Measurements from ENCODE around the gene SLC35B1.

SLC35B1 gene, protein sequence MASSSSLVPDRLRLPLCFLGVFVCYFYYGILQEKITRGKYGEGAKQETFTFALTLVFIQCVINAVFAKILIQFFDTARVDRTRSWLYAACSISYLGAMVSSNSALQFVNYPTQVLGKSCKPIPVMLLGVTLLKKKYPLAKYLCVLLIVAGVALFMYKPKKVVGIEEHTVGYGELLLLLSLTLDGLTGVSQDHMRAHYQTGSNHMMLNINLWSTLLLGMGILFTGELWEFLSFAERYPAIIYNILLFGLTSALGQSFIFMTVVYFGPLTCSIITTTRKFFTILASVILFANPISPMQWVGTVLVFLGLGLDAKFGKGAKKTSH

DNA sequence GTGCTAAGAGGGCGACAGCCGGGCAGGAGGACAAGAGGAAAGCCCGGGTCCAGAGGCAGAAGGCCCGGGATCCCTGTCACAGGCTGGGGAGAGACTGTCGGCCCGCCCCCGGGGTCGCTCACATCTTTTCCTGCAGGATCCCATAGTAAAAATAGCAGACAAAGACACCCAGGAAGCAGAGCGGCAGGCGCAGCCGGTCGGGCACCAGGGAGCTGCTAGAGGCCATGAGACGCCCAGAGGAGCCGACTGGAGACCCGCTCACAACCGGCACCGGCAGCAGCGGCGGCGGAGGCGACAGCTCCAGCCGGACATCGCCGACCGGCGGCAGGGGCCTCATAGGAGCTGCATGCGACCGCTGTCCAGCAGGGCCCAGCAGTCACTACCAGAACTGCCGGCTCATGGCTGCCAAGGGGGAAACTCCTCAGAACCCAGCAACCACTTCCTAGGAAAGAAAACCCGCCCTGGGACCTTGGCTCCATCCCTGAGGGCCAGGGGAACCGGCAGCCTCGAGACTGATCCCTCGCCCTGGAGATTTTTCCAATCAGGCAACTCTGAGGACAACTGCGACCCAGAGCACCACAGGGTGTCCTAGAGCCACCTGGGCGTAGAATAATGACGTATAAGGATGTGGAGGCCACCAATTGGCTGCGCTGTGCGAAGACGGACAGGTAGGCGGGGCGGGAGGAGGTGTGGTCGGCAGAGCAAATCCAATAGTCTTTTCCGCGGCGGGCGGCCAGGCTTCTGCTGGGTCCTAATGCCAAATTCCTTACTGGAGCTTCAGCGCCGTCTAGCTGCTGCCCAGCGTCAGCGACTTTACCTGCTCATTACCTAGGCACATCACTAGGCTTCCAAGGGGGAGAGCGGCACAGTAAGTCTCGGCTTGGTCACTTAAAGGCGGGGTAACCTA, at the start of gene SLC35B1:
TSS of gene SLC35B1 (minus strand) at position 357 of the 907 bp plus-strand sequence. CDS start at position 226, 131 bp downstream.
- peak; percentile 99 for DNase-seq

DNA sequence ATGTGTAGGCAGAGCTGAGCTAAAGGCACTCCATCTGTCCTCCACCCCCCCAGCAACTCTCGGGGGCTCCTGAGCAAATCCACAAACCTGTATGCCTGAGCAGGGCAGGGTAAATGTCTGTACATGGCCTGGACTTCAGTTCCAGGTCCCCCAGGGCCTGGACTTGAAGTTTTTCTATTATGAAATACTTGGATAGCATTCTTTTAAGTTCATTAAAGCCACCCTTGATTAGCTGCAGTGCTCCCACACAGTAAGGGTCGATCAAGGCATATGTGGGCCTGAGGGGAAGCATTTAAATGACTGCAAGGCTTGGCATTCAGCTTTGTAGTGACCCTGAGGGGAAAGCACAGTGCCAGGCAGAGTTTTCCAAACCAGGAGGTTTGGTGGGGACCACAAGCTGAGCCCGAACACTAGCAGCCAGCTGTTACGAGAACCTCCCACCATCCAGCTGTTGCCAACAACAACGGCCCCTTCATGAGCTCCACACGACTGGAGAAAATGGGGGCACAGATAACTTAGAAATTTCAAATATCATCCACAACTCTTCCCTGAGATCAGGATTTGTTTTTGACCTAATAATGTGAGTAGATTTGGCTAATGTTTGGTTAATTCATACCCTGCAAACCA, 49.5 kb upstream of the SLC35B1 start:
- DNase-seq = no peak

DNA sequence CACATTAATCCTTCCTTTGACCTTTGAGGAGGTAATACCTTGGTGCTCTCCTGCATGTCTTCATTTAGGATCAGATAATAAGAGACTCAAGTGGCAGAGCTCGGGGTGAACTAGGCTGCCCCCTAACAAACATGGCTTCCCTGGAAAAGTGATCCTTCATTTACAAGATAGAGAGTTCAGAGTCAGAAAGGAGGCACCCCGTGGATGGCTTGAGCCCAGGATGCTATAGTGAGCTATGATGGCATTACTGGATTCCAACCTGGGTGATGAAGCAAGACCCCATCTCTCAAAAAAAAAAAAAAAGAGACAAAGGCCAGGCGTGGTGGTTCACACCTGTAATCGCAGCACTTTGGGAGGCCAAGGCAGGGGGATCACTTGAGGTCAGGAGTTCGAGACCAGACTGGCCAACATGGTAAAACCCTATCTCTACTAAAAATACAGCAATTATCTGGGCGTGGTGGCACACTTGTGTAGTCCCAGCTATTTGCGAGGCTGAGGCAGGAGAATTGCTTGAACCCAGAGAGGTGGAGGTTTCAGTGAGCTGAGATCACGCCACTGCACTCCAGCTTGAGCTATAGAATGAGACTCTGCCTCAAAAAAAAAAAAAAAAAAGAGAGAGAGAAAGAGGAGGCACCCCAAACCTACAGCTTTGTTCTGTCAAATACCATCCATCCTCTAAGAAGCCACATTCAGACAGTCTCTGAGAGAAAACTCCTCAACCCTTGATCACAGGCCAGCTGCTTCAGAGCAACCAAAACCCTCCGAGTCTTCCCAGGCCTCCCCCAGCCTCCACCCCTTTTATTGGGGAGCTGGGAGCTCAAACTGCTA, 48.8 kb upstream of the SLC35B1 start:
- DNase-seq = no peak

DNA sequence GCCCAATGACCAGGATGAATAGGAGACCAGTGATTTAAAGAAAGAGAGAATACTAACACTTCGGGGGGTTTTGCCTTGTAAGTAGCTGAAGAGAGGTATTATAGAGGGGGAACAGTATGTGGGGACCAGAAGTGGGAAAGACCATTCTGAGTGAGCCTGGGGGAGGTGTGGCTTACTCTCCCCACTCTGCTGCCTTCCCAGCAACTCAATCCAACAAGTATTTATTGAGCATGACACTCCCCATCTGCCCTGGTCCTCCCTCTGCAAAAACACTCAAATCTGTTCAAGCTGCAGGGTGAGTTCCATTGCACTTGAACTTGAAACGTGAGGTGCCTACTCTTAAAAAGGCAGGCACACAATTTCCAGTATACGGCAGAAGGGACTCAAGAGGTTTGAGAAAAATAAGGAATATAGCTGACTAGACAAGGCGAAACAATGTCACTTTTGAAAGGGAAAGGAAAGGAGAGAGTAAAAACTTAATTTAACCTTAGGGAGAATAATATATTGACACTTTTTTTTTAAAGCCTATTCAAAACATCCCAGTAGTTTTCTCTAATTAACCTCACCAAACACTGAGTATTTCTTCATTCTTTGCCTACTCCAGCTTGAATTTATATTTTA, 48.0 kb upstream of the SLC35B1 start:
- no peak for DNase-seq

DNA sequence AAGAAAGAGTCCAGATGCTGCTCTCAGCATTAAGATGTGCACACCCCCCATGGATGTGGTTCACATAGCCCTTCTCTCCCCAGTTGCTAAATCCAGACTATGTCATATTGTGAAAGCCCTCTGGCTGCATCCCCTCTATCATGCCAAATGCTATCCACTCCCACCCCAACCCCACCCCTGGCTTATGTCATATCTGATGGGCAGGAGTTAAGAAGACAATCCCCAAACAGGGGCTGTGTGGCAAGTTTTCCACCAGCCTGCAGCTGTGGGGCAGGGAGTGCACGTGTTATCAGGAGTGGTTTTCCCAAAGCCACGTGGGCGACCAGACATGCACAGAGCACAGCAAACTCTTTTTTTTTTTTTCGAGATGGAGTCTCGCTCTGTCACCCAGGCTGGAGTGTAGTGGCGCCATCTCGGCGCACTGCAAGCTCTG, 46.2 kb upstream of the SLC35B1 start:
- no peak for DNase-seq

DNA sequence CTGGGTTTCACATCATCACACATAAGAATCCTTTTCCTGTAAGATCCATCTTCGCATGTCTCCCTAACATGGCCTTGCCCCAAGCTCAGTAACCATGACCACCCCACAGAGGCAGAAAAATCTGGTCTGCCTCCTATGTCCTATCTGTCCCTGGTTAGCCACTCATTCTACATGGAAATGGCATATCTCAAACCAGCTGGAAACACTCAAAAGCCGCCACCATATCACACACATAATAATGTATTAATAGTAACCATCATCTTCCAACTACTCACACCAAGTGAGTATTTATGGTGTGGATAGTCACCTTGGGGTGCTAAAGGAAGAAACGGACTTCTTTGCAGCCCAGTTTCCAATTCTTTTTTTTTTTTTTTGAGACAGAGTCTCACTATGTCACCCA, 44.7 kb upstream of the SLC35B1 start:
- DNase-seq = no peak

DNA sequence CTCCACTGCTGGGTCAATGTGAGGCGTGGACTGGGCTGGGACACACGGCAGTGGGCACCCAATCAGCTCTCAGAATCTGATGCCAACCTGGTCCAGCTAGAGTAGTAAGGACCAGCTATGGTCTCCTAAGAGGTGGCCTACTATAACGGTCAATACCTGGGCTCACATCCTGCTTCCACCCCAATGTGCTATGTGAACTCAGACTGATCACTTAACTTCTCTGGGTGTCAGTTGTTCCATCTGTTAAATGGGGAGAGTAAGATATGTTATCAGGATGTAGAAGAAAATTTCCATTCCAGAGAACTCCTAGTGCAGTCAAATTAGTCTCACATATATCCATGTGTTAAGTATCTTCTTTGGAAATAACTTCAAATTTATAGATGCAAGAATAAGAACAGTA, 42.0 kb upstream of the SLC35B1 start:
- DNase-seq = no peak

DNA sequence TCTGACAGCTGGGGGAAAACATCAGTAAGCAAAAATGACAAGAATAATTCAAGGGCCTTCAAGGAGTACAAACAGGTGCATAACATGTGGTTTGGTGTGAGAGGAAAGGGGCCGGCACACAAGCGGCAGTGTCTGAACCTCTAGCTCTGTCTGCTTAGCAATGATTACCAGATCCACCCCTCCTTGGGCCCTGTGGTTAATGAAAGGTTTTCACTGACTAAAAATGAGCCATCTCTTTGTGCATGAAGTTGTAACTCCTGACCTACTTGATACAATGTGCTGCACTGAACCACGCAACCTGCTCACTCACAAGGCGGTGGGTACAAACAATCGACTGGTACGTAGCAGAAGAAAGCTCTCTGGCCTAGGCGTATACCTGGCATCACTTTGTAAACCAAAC, 41.0 kb upstream of the SLC35B1 start:
- no peak for DNase-seq

DNA sequence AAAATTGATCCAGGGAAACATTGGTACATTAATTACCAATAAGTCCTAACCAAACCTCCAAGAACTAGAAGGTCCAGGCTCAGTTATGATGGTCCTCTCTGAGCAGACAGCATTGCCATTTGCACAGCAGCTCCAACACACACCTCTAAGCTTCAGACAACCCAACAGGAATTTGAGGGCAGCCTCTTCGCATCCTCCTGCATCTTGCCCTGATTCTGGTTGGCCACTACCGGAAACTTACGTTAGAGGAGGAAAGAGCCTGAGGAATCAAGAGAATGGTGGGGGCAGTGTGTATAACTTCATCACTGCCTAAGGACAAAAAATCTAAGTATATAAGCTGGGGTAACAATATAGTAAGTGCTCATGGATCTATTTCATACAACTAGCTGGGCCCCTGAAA, 40.5 kb upstream of the SLC35B1 start:
- DNase-seq = no peak

DNA sequence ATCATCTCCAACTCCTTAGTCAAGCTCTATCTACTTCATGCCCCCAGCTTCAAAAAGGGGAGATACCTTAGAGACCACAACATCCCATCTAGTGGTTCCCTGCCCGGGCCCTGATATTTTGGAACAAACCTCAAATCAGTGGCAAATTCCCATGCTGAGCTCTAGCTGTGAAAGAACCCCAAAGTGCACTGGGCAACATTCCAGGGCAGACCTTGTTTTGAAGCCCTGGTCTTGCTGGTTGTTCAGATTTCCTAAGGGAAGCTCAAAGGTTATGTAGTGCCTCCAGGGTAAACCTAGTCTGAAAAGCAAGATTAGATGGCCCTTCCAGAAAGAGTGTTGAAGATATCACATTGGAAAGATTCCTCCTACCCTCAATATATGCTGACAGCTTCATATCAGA, 39.9 kb upstream of the SLC35B1 start:
- DNase-seq = no peak

DNA sequence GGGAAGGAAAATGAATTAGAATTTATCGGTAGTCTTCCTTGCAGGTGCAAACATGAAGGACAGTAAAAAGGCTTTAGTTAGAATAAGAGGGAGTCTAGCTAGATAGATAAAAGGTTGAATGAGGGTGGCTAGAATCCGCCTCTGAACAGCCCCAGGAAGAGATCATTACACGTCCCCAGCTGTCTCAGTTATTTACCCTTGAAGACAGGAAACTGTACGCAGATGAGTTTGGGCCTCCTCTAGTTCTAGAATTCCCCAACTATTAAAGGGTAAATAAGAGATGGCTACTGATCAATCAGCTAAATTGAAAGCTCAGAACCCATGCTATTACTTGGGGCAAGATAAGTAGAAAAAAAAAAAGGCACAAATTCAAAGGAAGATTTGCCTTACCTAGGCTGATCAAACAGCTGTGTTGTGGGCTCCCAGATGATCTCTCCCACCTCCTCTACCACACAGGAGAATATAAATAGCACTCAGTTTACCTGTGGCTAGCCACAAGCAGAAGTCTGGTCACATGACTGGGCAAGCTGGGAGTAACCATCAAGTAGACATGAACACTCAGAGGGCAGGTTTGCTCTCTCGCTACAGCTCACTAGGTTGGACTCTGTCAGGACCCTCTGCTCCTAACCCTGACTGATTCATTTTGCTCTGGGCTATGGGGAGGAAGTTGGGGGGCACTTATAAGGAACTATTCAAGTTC, 39.2 kb upstream of the SLC35B1 start:
- DNase-seq = no peak

DNA sequence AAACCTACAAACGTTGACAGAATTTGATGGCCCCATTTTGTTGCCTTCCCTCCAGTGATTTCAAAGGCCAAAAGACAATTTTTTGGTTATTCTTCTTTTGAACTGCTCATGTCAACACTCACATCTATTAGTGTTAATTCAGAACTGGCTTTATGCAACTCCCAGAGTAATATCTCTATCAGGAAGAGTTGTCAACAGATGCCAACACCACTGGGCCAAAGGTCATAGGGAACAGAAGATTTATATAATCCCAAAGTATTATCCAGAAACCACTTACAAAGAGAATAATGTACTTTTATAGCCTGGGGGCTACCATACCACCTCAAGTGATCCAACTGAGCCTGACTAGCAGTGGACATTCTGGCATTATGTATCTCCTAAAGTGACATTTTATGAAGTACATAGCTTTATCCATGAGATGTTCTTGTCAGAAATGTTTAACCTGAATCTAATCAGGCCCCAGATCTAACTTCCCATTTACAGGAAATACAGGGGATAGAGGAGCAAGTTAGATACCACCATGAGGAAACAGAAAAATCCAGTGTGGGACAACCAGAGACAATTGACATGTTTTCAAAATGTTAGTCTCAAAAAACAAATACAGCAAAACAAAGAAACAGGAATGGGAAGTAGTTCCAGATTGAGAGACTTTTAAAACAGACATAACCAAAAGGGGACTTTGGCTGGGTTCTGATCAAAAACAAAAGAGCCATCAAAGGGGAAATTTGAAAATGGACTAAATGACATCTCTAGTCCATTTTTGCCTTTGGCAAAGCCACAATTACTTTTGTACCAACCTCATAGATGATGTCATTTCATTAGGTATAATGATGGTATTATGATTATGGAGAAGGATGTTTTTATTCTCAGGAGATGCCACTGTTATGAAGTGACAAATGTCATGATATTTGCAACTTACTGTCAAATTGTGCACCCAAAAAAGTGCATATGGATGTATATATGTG, 37.7 kb upstream of the SLC35B1 start:
- DNase-seq = no peak

DNA sequence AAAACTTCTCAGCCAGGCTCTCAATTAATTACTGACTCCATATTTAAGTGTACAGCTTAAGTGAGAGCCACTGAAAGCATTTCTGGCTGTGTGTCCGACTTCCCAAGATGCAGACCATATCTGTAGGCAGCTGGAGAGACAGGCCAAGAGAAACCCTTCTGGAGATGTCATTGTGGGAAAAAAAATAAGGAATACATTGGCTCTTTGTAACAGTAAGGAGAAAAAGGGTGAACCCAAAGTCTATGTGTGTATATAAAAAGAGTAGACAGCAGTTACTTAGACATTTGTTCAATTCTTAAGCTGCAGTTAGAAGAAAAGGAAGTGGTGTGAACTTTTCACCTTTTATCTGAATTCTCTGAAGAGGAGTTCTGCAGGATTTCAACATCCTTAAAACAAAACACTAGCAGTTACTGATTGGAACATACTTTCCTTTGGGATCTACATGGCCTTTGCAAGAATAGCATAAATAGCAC, 34.4 kb upstream of the SLC35B1 start:
- DNase-seq = no peak

DNA sequence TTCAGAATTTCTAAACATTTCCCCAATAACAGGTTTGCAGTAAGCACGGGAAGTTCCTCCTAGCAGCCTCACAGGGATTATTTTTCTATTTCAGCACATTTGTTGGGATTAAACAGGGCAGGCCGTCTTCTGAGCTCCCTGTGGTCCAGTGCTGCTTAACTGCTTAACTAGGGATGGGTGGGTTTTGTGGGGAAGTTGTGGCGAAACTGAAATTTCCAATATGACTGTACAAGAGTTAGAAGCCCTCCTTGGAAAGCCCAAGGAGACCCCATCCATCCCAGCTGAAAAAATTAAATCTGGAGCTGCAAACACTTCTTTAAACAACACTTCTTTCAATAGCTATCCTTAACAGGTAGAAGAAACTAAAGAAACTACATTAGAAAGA, 33.9 kb upstream of the SLC35B1 start:
- DNase-seq = no peak

DNA sequence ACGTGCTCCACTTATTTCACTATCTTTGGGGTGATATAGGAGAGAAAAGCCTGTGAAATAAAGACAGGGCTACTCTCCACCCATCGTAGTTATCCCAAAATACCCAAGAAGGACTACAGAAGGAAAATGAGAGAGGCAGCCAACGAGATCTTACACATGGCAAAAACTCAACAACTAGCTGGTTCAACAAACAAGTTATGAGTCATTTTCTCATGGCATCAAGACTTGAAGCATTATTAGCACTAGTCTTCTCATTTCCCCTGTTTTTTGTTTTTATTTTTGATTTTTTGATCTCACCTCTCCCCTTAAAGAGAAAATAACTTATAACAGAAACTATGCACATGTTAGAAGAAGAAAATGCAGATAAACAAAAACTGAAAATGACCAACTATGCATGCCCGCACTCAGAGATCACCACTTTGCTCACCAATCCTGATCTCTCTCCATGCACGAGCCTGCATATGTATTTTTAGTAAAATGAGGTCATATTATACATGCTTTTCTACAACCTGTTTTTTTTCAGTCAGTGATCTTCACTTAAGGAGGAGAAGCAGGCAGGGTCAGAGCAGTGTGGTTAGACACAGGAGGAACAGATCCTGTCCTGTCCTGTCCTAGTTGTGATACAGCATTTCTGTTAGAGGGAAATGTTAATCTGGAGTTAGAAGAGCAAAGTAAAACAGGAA, 33.4 kb upstream of the SLC35B1 start:
- no peak for DNase-seq

DNA sequence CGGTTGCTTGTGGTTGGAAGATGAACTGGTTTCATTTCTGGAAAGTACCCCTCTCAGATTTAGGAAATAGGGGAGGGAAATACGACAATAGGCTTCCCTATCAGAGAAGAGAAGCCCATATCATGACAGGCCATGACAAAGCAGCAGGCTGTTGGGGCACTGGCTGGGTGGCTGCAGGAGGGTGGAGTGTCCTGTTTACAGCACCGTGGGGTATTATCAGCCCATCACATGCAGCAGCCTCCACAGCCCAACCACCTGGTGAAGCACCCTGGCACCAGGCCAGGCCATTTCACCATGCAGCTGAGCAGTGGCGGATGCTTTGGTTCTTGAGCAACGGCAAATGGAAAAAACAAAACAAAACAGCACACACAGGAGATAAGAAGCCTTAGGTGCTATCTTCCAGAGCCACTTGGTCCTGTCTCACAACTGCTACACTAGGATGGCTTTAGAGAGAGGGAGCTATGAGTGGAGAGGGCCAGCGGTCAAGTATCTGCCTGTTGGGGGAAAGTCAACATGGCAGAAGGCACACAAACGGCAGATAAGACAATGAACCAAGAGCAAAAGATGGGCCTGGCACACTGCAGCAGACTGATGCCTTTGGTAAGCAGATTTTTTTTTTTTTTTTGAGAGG, 32.0 kb upstream of the SLC35B1 start:
- peak; percentile 55 for DNase-seq

DNA sequence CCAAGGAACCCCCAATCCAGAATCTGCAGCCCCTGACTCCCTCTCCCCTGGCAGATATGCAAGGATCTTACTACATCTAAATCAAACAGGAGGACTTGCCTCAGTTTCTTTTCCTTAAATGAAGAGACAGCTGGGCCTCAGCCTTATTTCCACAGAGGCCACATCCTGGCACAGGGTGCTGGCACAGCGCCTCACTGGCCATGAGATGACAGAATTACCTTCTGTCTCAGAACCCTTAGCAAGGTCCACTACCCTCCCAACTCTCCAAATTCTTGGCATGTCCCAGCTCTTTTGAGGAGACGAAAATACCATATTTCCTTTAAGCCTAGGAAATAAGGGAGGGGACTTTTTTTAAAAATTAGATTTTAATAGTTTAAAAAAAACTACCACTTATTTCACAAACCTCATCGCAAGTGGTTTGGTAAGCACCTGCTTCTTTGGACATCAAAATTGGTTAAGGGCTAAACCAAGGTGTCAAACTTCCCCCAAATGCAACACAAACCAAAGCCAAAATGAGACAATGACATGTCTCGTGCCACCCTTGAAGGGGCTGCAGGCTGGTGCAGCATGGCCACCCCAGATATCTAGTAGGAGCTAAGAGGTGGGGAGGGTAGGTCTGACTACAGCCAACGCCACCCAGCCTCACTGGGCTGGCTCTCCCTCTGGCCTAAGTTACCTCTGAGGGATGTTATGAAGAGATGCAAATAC, 30.8 kb upstream of the SLC35B1 start:
- no peak for DNase-seq

Measured in left hindlimb (tissue), 1 donor.